Activated CD4-positive, CD25-positive, alpha-beta regulatory T cell (primary cell): ENCODE results near the gene TMED8.
"Not testable (repeated sequence)": the region's sequence is repeated elsewhere in the genome, so short reads cannot be mapped to it uniquely, and the experiment has no call there.

ENCODE experiments used
- DNase-seq, 4 experiments: peaks; one replicate each; lab custom pipeline; 2025; lab: John Stamatoyannopoulos, UW

The TMED8 gene

GRCh38 chr14:77322951-77323350 lies 53.9 kb downstream of the TMED8 start:
- DNase-seq: no peak

GRCh38 chr14:77322250-77322902 lies 54.5 kb downstream of the TMED8 start:
- DNase-seq: no peak

- peak; percentile 83 to 85 (median 84) for DNase-seq
Measured at GRCh38 chr14:77320238-77320935, 56.5 kb downstream of the TMED8 start, which contains the start of gene POMT2. TSS of gene POMT2 (minus strand) at chr14:77320883. CDS start at chr14:77320681, 202 bp downstream.

- DNase-seq: no peak
Measured at GRCh38 chr14:77319422-77319821, 57.5 kb downstream of the TMED8 start.

- not testable (repeated sequence) for DNase-seq
Measured at GRCh38 chr14:77318756-77319155, 58.1 kb downstream of the TMED8 start.

GRCh38 chr14:77318006-77318553 lies 58.8 kb downstream of the TMED8 start:
- no peak for DNase-seq

- no peak for DNase-seq
Measured at GRCh38 chr14:77316872-77317301, 60.0 kb downstream of the TMED8 start.

GRCh38 chr14:77316195-77316505 lies 60.7 kb downstream of the TMED8 start:
- no peak for DNase-seq

GRCh38 chr14:77314539-77315457 lies 62.1 kb downstream of the TMED8 start:
- no peak for DNase-seq

GRCh38 chr14:77314043-77314442 lies 62.9 kb downstream of the TMED8 start:
- no peak for DNase-seq

GRCh38 chr14:77313371-77313770 lies 63.5 kb downstream of the TMED8 start:
- no peak for DNase-seq

- DNase-seq: no peak
Measured at GRCh38 chr14:77311217-77311616, 65.7 kb downstream of the TMED8 start.

GRCh38 chr14:77310026-77310425 lies 66.9 kb downstream of the TMED8 start:
- no peak for DNase-seq

- DNase-seq: no peak
Measured at GRCh38 chr14:77309131-77309530, 67.8 kb downstream of the TMED8 start.

- no peak for DNase-seq
Measured at GRCh38 chr14:77306851-77307496, 69.9 kb downstream of the TMED8 start.

- DNase-seq: no peak
Measured at GRCh38 chr14:77306416-77306815, 70.5 kb downstream of the TMED8 start.

- no peak for DNase-seq
Measured at GRCh38 chr14:77305696-77306095, 71.2 kb downstream of the TMED8 start.

GRCh38 chr14:77303417-77304156 lies 73.3 kb downstream of the TMED8 start:
- DNase-seq: peak in 1 of 4 experiments; percentile 12

GRCh38 chr14:77302926-77303325 lies 74.0 kb downstream of the TMED8 start:
- DNase-seq: peak in 2 of 4 experiments; percentile 6 to 9

GRCh38 chr14:77301103-77301502 lies 75.8 kb downstream of the TMED8 start:
- peak in 2 of 4 experiments; percentile 38 for DNase-seq

- no peak for DNase-seq
Measured at GRCh38 chr14:77299771-77300170, 77.1 kb downstream of the TMED8 start.
